ENCODE data around the gene CLCN2. TPM values are rescaled to one million over a fixed set of nuclear protein-coding genes. Genes with fewer than 3 reads are reported as not detected.
A peak's percentile ranks its signal among the peaks of the same experiment; 100 is the strongest.

The CLCN2 gene
- total RNA-seq, 1 experiment from 2014 or later: 22.6 TPM

DNA sequence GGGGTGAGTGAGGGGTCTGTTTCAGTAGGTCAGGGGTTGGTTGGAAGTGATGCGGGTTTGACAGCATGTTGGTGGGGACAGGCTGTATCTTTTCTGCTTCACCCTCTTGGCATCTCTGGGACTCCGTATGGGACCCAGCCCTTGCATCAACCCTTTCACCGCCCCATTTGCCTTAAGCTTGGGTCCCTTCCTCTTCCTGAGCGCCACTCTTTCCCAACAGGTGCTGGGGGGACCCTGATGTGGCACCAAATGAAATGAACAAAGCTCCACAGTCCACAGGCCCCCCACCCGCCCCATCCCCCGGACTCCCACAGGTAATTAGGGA is 45.9 kb downstream of the CLCN2 start:
- Mint-ChIP-seq H3K4me1 (peaks cover 24% of the 10 kb centered on the region), H3K36me3 (peaks cover 22% of the 10 kb centered on the region), H3K27me3 (ENCODE audit: low read depth) (no peaks in the 10 kb centered on the region), H3K9me3 (no peaks in the 10 kb centered on the region), H3K4me3 (peak overlapping the region; percentile 72), H3K27ac (peak overlapping the region; percentile 70; the same call in 1 of the 2 replicates)
- ATAC-seq (no peak), DNase-seq (ENCODE audit: low spot score) (no peak)
- ChIA-PET CTCF (interaction anchor here (1.4 kb wide), 1 partner anchor 139 kb away, joined by 3 read pairs; no protein-coding TSS in a partner anchor), POLR2A (no interaction called here)
- TF ChIP-seq, protein P1, sequence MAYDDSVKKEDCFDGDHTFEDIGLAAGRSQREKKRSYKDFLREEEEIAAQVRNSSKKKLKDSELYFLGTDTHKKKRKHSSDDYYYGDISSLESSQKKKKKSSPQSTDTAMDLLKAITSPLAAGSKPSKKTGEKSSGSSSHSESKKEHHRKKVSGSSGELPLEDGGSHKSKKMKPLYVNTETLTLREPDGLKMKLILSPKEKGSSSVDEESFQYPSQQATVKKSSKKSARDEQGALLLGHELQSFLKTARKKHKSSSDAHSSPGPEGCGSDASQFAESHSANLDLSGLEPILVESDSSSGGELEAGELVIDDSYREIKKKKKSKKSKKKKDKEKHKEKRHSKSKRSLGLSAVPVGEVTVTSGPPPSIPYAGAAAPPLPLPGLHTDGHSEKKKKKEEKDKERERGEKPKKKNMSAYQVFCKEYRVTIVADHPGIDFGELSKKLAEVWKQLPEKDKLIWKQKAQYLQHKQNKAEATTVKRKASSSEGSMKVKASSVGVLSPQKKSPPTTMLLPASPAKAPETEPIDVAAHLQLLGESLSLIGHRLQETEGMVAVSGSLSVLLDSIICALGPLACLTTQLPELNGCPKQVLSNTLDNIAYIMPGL (CRISPR knock-in tag; IDR thresholded peaks at IDR 0.05): no peak
- TF ChIP-seq, protein P2, sequence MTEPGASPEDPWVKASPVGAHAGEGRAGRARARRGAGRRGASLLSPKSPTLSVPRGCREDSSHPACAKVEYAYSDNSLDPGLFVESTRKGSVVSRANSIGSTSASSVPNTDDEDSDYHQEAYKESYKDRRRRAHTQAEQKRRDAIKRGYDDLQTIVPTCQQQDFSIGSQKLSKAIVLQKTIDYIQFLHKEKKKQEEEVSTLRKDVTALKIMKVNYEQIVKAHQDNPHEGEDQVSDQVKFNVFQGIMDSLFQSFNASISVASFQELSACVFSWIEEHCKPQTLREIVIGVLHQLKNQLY (CRISPR knock-in tag; IDR thresholded peaks at IDR 0.05): no peak
- TF ChIP-seq ZNF263 (CRISPR knock-in tag; IDR thresholded peaks at IDR 0.05; ENCODE audit: low read depth) (no peak), RELA (CRISPR knock-in tag; IDR thresholded peaks at IDR 0.05; ENCODE audit: borderline replicate concordance) (no peak), IRF2 (CRISPR knock-in tag; IDR thresholded peaks at IDR 0.05; ENCODE audit: borderline replicate concordance, low read depth) (no peak), ESRRA (CRISPR knock-in tag; IDR thresholded peaks at IDR 0.05; ENCODE audit: borderline replicate concordance) (no peak), TEAD1 (CRISPR knock-in tag; IDR thresholded peaks at IDR 0.05) (no peak)

DNA sequence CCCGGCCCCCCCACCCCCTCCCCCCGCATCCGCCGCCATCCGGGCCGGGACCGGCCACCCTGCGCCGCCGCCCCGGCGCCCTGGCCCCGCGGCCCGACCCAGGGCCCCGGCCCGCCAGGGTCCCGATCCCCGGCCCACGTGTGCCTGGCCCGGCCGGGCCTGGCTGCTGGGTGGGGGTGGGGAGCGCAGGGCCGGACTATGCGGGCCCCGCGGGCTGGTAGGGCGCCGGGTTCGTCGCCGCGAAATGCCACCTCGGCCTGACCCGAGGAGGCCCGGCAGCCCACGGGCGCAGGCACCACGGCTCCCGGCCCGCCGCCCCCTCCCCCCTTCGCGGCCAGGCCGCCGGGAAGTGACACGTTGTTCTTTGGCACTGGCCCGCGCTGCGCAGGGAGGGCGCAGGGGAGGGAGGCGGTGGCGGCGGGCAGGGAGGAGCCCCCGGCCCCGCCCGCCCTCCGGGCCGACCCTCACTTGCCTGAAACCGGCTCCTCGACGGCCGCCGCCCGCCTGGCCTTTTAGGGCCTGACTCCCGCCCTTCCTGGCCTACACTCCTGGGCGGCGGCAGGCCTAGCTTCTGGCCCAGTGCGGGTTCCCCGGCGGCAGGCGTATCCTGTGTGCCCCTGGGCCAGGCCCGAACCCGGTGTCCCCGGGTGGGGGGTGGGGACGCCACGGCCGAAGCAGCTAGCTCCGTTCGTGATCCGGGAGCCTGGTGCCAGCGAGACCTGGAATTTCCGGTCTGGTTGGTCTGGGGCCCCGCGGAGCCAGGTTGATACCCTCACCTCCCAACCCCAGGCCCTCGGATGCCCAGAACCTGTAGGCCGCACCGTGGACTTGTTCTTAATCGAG is 46.5 kb downstream of the CLCN2 start:
- POLR2A ChIA-PET: no interaction called here
- peaks cover 24% of the 10 kb centered on the region for H3K4me1 Mint-ChIP-seq
- H3K27ac Mint-ChIP-seq: 0 out of 2 replicates have a peak overlapping the region, but pooled peaks have one; percentile 70
- H3K4me3 Mint-ChIP-seq: peak overlapping the region; percentile 72
- no peaks in the 10 kb centered on the region for H3K9me3 Mint-ChIP-seq
- CTCF ChIA-PET: interaction anchor here (1.4 kb wide), 1 partner anchor 138 kb away, joined by 3 read pairs; no protein-coding TSS in a partner anchor
- no peaks in the 10 kb centered on the region for H3K27me3 Mint-ChIP-seq (ENCODE audit: low read depth)
- ATAC-seq (peak; percentile 10), DNase-seq (ENCODE audit: low spot score) (peak; percentile 46)
- peaks cover 25% of the 10 kb centered on the region for H3K36me3 Mint-ChIP-seq
- TF ChIP-seq, protein P3, sequence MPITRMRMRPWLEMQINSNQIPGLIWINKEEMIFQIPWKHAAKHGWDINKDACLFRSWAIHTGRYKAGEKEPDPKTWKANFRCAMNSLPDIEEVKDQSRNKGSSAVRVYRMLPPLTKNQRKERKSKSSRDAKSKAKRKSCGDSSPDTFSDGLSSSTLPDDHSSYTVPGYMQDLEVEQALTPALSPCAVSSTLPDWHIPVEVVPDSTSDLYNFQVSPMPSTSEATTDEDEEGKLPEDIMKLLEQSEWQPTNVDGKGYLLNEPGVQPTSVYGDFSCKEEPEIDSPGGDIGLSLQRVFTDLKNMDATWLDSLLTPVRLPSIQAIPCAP (CRISPR knock-in tag; IDR thresholded peaks at IDR 0.05): no peak
- TF ChIP-seq, protein P4, sequence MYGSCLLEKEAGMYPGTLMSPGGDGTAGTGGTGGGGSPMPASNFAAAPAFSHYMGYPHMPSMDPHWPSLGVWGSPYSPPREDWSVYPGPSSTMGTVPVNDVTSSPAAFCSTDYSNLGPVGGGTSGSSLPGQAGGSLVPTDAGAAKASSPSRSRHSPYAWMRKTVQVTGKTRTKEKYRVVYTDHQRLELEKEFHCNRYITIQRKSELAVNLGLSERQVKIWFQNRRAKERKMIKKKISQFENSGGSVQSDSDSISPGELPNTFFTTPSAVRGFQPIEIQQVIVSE (CRISPR knock-in tag; IDR thresholded peaks at IDR 0.05; ENCODE audit: borderline replicate concordance): no peak
- no peak for TF ChIP-seq ZNF423 (CRISPR knock-in tag; IDR thresholded peaks at IDR 0.05)
- TF ChIP-seq JAZF1 (CRISPR knock-in tag; IDR thresholded peaks at IDR 0.05): no peak
- no peak for TF ChIP-seq RELA (CRISPR knock-in tag; IDR thresholded peaks at IDR 0.05; ENCODE audit: borderline replicate concordance)
- TF ChIP-seq, protein P5, sequence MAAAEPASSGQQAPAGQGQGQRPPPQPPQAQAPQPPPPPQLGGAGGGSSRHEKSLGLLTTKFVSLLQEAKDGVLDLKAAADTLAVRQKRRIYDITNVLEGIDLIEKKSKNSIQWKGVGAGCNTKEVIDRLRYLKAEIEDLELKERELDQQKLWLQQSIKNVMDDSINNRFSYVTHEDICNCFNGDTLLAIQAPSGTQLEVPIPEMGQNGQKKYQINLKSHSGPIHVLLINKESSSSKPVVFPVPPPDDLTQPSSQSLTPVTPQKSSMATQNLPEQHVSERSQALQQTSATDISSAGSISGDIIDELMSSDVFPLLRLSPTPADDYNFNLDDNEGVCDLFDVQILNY (CRISPR knock-in tag; IDR thresholded peaks at IDR 0.05): no peak
- TF ChIP-seq SMAD3 (CRISPR knock-in tag; IDR thresholded peaks at IDR 0.05; ENCODE audit: borderline replicate concordance): no peak
- no peak for TF ChIP-seq TP53 (CRISPR knock-in tag; IDR thresholded peaks at IDR 0.05)
- TF ChIP-seq, protein P6, sequence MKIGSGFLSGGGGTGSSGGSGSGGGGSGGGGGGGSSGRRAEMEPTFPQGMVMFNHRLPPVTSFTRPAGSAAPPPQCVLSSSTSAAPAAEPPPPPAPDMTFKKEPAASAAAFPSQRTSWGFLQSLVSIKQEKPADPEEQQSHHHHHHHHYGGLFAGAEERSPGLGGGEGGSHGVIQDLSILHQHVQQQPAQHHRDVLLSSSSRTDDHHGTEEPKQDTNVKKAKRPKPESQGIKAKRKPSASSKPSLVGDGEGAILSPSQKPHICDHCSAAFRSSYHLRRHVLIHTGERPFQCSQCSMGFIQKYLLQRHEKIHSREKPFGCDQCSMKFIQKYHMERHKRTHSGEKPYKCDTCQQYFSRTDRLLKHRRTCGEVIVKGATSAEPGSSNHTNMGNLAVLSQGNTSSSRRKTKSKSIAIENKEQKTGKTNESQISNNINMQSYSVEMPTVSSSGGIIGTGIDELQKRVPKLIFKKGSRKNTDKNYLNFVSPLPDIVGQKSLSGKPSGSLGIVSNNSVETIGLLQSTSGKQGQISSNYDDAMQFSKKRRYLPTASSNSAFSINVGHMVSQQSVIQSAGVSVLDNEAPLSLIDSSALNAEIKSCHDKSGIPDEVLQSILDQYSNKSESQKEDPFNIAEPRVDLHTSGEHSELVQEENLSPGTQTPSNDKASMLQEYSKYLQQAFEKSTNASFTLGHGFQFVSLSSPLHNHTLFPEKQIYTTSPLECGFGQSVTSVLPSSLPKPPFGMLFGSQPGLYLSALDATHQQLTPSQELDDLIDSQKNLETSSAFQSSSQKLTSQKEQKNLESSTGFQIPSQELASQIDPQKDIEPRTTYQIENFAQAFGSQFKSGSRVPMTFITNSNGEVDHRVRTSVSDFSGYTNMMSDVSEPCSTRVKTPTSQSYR (CRISPR knock-in tag; IDR thresholded peaks at IDR 0.05): 0 out of 2 replicates have a peak, but pooled peaks have one; percentile 10
- TF ChIP-seq KAT7 (CRISPR knock-in tag; IDR thresholded peaks at IDR 0.05; ENCODE audit: borderline replicate concordance): peak; percentile 38; the same call in 1 of the 2 replicates
- 0 out of 2 replicates have a peak, but pooled peaks have one; percentile 23 for TF ChIP-seq GABPB1 (CRISPR knock-in tag; IDR thresholded peaks at IDR 0.05)
- no peak for TF ChIP-seq CBFB (CRISPR knock-in tag; IDR thresholded peaks at IDR 0.05; ENCODE audit: low read depth)
- TF ChIP-seq, protein P7, sequence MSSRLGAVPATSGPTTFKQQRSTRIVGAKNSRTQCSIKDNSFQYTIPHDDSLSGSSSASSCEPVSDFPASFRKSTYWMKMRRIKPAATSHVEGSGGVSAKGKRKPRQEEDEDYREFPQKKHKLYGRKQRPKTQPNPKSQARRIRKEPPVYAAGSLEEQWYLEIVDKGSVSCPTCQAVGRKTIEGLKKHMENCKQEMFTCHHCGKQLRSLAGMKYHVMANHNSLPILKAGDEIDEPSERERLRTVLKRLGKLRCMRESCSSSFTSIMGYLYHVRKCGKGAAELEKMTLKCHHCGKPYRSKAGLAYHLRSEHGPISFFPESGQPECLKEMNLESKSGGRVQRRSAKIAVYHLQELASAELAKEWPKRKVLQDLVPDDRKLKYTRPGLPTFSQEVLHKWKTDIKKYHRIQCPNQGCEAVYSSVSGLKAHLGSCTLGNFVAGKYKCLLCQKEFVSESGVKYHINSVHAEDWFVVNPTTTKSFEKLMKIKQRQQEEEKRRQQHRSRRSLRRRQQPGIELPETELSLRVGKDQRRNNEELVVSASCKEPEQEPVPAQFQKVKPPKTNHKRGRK (CRISPR knock-in tag; IDR thresholded peaks at IDR 0.05; ENCODE audit: borderline replicate concordance): no peak
- TF ChIP-seq CREM (CRISPR knock-in tag; IDR thresholded peaks at IDR 0.05): 0 out of 2 replicates have a peak, but pooled peaks have one; percentile 24
- TF ChIP-seq, protein P8, sequence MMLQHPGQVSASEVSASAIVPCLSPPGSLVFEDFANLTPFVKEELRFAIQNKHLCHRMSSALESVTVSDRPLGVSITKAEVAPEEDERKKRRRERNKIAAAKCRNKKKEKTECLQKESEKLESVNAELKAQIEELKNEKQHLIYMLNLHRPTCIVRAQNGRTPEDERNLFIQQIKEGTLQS (CRISPR knock-in tag; conservative IDR thresholded peaks at IDR 0.05): no peak
- 0 out of 2 replicates have a peak, but pooled peaks have one; percentile 15 for TF ChIP-seq ZNF416 (CRISPR knock-in tag; IDR thresholded peaks at IDR 0.05)
